GM18511 (cell line): ENCODE data around the gene SCFD2.

Experiments
- ATAC-seq: cut with Tn5 transposase; IDR thresholded peaks from one replicate; pipeline ENCODE4 v1.9.1; 2021; ENCODE audit warnings: mild to moderate bottlenecking, moderate library complexity; ENCODE audit not compliant: unreplicated experiment

The SCFD2 gene

GRCh38 chr4:53019485-53020382 is 346.1 kb downstream of the SCFD2 start:
- no peak for ATAC-seq

GRCh38 chr4:53018471-53018870 is 347.4 kb downstream of the SCFD2 start:
- no peak for ATAC-seq

GRCh38 chr4:53016099-53016820 is 349.6 kb downstream of the SCFD2 start:
- no peak for ATAC-seq

GRCh38 chr4:53015681-53016080 is 350.2 kb downstream of the SCFD2 start:
- ATAC-seq, result no peak

GRCh38 chr4:53014881-53015280 is 351.0 kb downstream of the SCFD2 start:
- ATAC-seq, result no peak

GRCh38 chr4:53013873-53014775 is 351.7 kb downstream of the SCFD2 start:
- no peak for ATAC-seq

GRCh38 chr4:53012738-53013137 is 353.1 kb downstream of the SCFD2 start:
- peak; percentile 73 for ATAC-seq

- ATAC-seq, result no peak
Measured at GRCh38 chr4:53011259-53011905, 354.5 kb downstream of the SCFD2 start.

GRCh38 chr4:53010318-53010717 is 355.5 kb downstream of the SCFD2 start:
- no peak for ATAC-seq

GRCh38 chr4:53009824-53010223 is 356.0 kb downstream of the SCFD2 start:
- peak; percentile 71 for ATAC-seq

GRCh38 chr4:53007024-53007423 is 358.8 kb downstream of the SCFD2 start:
- ATAC-seq, result no peak

GRCh38 chr4:53005808-53006207 is 360.1 kb downstream of the SCFD2 start:
- ATAC-seq, result no peak

GRCh38 chr4:53005149-53005546 is 360.7 kb downstream of the SCFD2 start:
- ATAC-seq, result peak; percentile 43

GRCh38 chr4:53004497-53005148 is 361.2 kb downstream of the SCFD2 start:
- ATAC-seq, result peak; percentile 56

- peak; percentile 32 for ATAC-seq
Measured at GRCh38 chr4:53003959-53004358, 361.9 kb downstream of the SCFD2 start.

GRCh38 chr4:53000560-53000959 is 365.3 kb downstream of the SCFD2 start:
- ATAC-seq, result no peak

GRCh38 chr4:52999626-53000025 is 366.2 kb downstream of the SCFD2 start:
- ATAC-seq, result no peak

GRCh38 chr4:52998413-52998812 is 367.4 kb downstream of the SCFD2 start:
- ATAC-seq, result no peak

GRCh38 chr4:52997132-52997416 is 368.8 kb downstream of the SCFD2 start:
- no peak for ATAC-seq
